HG02938 (cell line): ENCODE measurements around the gene CGNL1.

Source experiments
- ATAC-seq: cut with Tn5 transposase; IDR thresholded peaks from one replicate; pipeline ENCODE4 v1.9.1; 2021; ENCODE audit warnings: mild to moderate bottlenecking, moderate library complexity; ENCODE audit not compliant: unreplicated experiment

Gene CGNL1

DNA sequence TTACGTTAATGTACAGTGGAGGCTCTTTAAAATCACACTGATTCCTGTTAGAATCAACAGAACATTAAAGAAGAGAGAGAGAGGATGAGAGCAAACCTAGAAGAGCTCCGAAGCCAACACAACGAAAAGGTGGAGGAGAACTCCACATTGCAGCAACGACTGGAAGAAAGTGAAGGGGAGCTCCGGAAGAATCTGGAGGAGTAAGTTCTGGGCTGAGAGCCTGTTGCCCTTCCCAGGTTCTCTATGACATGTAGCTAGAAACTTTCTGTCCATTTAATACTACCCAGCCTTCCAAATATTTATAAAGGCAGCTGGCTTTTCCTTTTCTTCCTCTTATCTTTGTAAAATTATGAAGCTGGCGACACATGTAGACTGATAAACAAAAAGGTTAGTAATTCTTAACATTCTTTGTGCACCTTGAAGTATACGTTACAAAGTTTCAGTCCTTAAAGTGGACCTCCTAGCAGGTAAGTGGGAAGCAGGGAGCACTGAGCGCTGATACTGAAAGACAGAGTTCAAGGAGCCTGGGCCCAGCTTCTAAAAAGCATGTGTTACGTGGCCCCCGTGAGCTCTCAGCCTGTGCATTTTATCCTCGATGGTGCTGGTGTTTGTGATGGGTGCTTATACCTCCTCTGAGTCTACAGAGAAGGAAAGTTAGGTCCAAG is 75.9 kb downstream of the CGNL1 start:
- no peak for ATAC-seq

DNA sequence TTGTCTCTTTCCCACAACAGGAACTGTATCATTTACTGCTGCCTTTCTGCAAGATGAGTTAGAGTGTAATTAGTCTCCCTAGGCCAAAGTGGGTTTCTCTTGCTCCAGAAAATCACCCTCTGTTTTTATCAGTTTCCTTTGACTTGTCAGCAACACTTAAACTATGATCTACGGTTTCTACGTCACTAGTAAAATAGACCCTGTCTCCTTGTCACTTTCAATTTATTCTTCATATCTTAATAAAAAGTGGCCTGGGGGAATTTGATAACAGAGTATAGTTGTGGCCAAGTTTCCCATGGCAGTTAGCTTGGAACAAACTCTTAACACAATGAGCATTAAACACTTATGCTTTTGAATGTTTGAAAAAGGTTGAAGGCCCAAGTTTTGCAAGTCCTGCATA is 79.6 kb downstream of the CGNL1 start:
- ATAC-seq, result no peak

GRCh38 chr15:57456559-57456958 is 80.3 kb downstream of the CGNL1 start:
- ATAC-seq, result no peak

GRCh38 chr15:57457726-57458125 is 81.4 kb downstream of the CGNL1 start:
- no peak for ATAC-seq

DNA sequence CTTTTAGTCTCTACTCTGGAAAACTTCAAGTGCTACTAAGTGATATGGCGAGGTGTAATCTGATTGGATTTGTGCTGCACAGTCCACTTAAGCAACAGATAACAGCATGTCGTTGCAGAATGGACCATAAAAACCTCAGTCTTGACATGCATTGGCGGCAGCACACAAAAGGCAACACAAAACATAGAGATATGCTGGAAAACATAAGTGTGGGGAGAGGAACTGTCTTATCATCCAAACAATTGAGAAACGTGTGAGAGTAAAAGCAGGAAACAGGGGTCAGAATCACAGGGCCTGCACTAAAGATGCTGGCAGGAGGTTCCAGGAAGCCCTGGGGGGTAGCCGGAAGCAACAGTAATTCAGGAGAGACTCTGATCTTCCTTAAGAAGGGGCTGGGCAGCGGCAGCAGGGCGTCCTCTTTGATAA is 82.1 kb downstream of the CGNL1 start:
- ATAC-seq, result no peak

GRCh38 chr15:57460208-57460816 is 84.0 kb downstream of the CGNL1 start:
- ATAC-seq, result no peak

- ATAC-seq, result no peak
Measured at GRCh38 chr15:57461541-57461940, 85.2 kb downstream of the CGNL1 start.

GRCh38 chr15:57462381-57462780 is 86.1 kb downstream of the CGNL1 start:
- ATAC-seq, result no peak

DNA sequence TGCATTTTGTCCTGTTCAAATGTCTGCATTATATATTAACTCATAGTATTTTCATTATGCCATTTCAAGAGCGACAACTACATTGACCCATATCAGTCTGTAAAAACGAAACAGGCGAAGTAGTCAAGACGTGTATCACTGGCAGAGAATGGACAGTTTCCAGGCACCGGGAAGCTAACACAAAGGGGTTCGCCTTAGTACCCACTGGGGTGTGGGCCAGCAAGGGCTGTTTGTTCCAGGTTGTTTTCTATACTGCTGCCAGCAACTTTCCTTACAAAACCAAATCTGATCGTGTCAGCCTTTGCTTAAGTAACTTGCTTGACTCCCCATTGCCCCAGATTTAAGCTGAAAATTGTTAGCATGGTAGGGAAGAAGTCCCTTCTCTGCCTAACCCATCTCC is 87.1 kb downstream of the CGNL1 start:
- no peak for ATAC-seq

- ATAC-seq, result no peak
Measured at GRCh38 chr15:57464480-57464879, 88.2 kb downstream of the CGNL1 start.

DNA sequence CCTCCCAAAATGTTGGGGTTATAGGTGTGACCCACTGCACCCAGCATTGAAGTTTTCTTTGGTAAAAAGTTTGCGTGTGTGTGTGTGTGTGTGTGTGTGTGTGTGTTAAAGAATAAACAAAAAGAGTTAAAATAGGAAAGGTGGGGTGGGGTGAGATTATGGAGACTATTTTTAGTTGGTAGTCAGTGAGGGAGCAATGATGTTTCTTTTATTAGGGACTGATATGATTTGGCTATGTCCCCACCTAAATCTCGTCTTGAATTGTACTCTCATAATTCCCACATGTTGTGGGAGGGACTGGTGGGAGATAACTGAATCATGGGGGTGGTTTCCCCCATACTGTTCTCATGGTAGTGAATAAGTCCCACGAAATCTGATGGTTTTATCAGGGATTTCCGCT is 92.2 kb downstream of the CGNL1 start:
- no peak for ATAC-seq

DNA sequence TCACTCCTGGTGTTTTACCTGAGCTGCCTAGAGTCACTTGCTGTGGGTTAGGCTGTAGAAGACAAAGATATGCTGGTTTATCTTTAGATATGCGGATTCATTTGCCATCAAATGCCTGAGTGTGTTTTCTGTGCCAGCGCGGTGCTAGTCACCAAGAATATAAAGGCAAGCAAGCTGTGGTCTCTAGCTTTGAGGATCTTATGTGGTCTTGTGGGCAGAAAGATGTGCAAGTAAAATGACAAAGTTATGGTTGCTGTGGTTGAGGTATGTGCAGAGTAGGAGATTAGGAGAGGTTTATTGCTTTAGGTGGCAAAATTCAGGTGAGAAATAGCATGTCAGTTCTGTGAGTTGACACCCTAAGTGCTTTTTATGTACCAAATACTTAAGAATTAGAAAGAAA is 94.2 kb downstream of the CGNL1 start:
- ATAC-seq, result no peak

- no peak for ATAC-seq
Measured at GRCh38 chr15:57472861-57473260, 96.6 kb downstream of the CGNL1 start.

DNA sequence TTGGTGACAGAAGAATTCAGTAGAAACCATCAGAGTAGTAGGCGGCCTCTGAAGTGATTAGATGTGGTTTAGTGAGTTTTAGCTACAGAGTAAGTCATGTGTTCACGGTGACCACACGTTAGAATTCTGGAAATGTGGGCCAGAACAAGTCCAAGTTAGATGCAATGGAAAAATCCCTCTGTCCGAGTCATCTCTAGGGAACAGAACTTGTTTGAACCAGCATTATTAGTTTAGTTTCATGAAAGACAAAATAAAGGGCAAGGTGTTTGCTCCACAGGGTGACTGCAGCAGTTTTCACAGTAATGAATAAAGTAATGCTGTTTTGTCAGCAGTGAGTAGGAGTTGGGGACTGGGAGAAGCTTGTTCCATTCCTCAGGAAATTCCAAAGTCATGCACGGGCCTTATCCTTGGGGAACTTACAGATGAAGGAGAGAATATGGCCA is 100.2 kb downstream of the CGNL1 start:
- no peak for ATAC-seq

DNA sequence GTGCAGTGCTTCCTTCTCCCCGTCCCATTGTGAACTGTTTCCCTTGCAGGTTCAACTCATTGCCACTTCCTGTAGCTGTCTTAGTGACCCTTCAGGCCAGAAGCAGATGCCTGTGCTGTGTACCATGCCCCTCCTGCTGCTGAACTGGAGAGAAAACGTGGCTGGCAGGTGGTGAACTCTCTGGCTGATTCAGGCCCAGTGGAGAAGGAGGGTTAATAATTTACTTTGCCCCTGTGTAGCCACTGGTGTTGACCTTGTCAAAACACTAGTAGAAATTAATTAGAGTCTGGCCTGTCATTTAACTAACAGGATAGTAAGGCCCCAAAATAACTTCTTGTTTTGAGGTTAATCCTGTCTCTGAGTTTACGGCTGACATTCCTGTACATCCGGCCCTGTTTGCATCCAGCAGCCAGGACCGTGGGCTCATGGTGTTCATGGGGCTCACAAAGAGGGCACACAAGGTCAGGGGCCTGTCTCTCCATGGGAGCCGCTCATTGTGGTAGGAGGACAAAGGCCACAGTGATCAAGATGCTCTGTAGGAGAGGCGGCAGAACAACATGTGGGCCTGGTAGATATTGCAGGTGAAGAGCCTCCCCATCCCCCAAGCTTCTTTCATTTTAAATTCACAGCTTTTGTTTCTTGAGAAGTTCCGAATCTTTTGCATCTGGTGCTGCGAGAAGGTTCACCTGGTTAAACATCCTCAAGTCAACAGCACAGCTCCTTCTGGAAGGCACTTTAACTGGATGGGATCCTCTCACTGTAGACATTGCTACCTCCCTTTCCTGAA is 101.6 kb downstream of the CGNL1 start:
- peak; percentile 45 for ATAC-seq

DNA sequence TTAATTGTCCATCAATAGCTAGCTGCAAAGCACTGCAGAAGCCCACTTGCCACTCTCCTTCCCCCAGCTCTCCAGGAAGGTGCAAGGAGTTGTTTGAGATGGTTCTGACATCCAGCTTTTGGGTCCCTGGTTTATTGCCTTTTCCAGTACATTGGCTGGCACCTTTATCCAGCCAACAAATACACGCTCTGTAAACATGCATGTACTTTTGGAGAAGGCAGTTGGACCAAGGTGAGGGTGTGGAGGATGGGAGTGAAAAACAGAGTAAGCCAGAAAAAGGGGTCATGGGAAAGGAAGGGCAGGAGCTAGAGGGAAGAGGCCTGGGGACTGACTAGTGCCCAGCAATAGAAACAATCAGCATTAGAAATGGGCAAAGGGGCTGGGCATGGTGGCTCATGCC is 102.7 kb downstream of the CGNL1 start:
- ATAC-seq, result no peak

DNA sequence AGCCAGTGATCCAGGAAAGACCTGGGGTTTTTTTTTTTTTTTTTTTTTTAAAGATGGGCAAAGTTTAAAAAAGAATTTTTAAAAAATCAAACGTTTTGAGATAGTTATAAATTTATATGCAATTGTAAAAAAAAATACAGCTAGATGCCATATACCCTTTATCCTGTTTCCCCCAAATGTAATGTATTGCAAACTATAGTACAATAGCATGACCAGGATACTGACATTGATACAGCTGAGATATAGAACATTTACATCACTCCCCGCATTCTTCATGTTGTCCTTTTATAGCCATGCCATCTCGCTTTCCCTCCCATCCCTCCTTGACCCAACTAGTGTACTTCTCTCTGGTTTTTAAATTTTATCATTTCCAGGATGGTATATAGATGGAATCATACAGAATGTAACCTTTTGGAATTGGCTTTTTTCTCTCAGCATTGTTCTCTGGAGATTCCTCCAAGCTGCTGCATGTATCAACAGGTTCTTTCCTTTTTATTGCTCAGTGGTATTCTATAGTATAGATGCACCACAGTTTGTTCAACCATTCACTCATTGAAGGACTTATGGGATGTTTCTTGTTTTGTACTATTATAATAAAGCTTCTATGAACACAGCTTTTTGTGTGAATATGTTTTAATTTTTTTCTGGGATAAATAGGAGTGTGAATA is 104.9 kb downstream of the CGNL1 start:
- no peak for ATAC-seq

DNA sequence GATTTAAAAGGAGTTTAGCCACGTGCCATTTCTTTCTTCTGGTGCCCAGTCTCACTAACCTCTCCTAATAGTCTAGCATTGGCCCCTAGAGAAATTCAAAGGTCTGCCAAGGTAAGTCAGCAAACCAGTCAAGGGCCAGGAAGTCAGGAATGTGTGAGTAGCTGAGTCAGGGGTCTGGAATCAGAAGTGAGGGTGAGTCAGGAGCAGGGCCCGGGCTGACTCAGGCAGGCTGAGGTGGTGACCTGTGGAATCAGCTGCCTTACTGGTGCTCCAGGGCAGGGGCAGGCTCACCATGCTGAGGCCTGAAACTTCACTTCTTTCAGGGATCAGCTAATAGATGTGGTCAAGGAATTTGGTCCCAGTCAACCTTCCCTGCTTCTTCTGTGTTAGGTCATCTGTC is 109.6 kb downstream of the CGNL1 start:
- no peak for ATAC-seq

- ATAC-seq, result no peak
Measured at GRCh38 chr15:57486833-57487232, 110.5 kb downstream of the CGNL1 start.

GRCh38 chr15:57489122-57489521 is 112.8 kb downstream of the CGNL1 start:
- no peak for ATAC-seq

DNA sequence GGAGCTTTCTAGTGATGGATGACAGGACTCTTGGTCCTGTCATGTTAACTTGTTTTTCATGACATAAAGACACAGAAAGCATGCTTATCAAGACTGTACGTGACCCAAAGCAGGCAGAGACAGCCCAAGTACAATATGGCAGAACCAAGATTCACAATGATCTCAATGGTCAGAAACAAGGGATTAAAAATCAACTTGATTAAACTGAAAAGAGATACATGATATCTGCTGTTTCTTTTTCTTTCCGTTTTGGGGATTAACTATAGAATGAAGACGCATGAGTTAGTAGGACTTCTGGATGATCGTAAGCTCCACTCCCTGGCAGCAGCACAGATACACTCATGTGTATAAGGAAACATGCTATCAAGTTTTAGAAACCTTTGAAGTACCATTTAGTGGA is 117.0 kb downstream of the CGNL1 start:
- no peak for ATAC-seq

DNA sequence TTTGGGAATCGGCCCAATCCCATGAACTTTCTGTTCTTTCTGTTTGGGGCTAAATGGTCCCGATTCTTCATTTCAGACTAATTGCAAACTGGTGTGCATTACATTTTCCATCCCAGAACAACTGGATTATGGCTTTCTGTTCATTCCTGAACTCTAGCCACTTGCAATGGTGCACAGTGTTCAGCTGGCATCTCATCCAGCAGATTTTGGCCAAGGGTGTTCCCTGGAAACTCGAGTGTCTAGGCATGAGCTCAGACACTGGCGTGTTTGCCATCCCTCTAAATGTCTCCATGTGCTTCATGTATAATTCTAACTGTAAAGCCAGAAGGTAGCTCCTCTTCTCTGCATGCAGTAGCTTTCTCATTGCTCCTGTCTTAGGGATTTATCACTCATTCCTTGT is 118.3 kb downstream of the CGNL1 start:
- no peak for ATAC-seq
